A549 (cell line): ENCODE data around the gene ING3.

Experiments used
- BHLHE40 ChIP-seq: IDR thresholded peaks from 2 replicates; pipeline ENCODE4 v1.6.1; 2012; ENCODE audit warnings: low read depth, low read length, inconsistent platforms
- CBX8 ChIP-seq: fragments of 200-600 bp; sonication (generic); IDR thresholded peaks from 2 replicates; pipeline ENCODE4 v1.6.1; 2016
- CEBPB ChIP-seq, 2 experiments: fragments of >200 bp in 1 of 2; sonication (Bioruptor Twin) in 1 of 2; formaldehyde crosslinking in 1 of 2; IDR thresholded peaks; 2 replicates each; pipeline ENCODE4 v1.6.1; 2012 to 2016
- EP300 ChIP-seq, 2 experiments: fragments of >200 bp; sonication (Bioruptor Twin); formaldehyde crosslinking; IDR thresholded peaks; 2 replicates in 1 of 2; 3 replicates in 1 of 2; pipeline ENCODE4 v1.6.1; 2016 to 2017
- HDAC2 ChIP-seq: fragments of 200-600 bp; sonication (generic); IDR thresholded peaks from 2 replicates; pipeline ENCODE4 v1.6.1; 2016
- JUNB ChIP-seq: fragments of >200 bp; sonication (Bioruptor Twin); formaldehyde crosslinking; IDR thresholded peaks from 2 replicates; pipeline ENCODE4 v1.6.1; 2016
- KDM1A ChIP-seq: fragments of 200-600 bp; sonication (generic); IDR thresholded peaks from 2 replicates; pipeline ENCODE4 v1.6.1; 2016; ENCODE audit warnings: low read depth, mild to moderate bottlenecking
- NR3C1 ChIP-seq: fragments of >200 bp; sonication (Bioruptor Twin); formaldehyde crosslinking; IDR thresholded peaks from 3 replicates; pipeline ENCODE4 v1.6.1; 2017
- POLR2A ChIP-seq: IDR thresholded peaks from 2 replicates; pipeline ENCODE4 v1.6.1; 2012; ENCODE audit warnings: mild to moderate bottlenecking, low read length
- RAD21 ChIP-seq, 2 experiments: fragments of >200 bp in 1 of 2; sonication (Bioruptor Twin) in 1 of 2; formaldehyde crosslinking in 1 of 2; IDR thresholded peaks in 1 of 2; conservative IDR thresholded peaks in 1 of 2; 2 replicates in 1 of 2; 3 replicates in 1 of 2; pipeline ENCODE4 v1.6.1; 2012 to 2018; ENCODE audit warnings: inconsistent platforms in 1 of 2
- RCOR1 ChIP-seq: fragments of 150-350 bp; IDR thresholded peaks from 2 replicates; pipeline ENCODE4 v1.6.1; 2014; ENCODE audit warnings: antibody characterized with exemption, low read length, low read depth
- SREBF2 ChIP-seq: fragments of 450-650 bp; IDR thresholded peaks from 2 replicates; pipeline ENCODE4 v1.6.1; 2014; ENCODE audit warnings: mild to moderate bottlenecking, moderate library complexity
- TF ChIP-seq, protein P1 (sequence below): fragments of >200 bp; sonication (Bioruptor Twin); formaldehyde crosslinking; IDR thresholded peaks from 3 replicates; pipeline ENCODE4 v1.5.1; 2016
- TF ChIP-seq, protein P2 (sequence below): fragments of 250-450 bp; sonication (Bioruptor Pico); IDR thresholded peaks from 2 replicates; pipeline ENCODE4 v1.5.0; 2021; ENCODE audit warnings: mild to moderate bottlenecking, moderate library complexity, borderline replicate concordance

DNA sequence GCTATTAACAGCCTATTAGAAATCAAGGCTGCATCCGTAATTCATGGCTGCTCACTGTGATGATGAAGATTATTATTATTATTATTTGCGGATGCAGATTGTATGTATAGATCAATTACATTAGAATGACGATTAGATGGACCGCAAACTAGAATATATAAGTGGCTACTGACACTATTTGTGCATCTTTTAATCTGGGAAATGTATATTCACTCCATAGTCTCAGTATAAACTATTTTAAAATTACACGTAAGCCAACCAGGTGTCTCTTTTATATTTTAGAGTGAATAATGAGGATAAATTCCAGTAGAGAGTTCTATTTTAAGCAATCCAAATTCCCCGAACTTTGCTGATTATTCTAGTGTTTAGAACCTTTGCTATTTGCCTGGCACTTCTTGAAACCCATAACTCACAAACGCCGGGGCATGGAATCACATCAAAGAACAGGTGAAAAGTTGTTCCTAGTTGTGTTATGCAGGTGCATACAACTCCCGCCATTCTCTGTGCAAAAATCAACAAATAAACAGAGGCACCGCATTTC is 509 bp upstream of the ING3 start:
- TF ChIP-seq, protein P1, sequence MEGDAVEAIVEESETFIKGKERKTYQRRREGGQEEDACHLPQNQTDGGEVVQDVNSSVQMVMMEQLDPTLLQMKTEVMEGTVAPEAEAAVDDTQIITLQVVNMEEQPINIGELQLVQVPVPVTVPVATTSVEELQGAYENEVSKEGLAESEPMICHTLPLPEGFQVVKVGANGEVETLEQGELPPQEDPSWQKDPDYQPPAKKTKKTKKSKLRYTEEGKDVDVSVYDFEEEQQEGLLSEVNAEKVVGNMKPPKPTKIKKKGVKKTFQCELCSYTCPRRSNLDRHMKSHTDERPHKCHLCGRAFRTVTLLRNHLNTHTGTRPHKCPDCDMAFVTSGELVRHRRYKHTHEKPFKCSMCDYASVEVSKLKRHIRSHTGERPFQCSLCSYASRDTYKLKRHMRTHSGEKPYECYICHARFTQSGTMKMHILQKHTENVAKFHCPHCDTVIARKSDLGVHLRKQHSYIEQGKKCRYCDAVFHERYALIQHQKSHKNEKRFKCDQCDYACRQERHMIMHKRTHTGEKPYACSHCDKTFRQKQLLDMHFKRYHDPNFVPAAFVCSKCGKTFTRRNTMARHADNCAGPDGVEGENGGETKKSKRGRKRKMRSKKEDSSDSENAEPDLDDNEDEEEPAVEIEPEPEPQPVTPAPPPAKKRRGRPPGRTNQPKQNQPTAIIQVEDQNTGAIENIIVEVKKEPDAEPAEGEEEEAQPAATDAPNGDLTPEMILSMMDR, result no peak
- TF ChIP-seq POLR2A, result no peak
- TF ChIP-seq NR3C1, result no peak
- no peak for TF ChIP-seq CBX8
- TF ChIP-seq CEBPB (IDR thresholded peaks at IDR 0.05), result no peak
- TF ChIP-seq HDAC2, result no peak
- no peak for TF ChIP-seq KDM1A
- TF ChIP-seq RAD21 (conservative IDR thresholded peaks at IDR 0.05 in 1 of 2, IDR thresholded peaks at IDR 0.05 in 1 of 2), result no peak
- no peak for TF ChIP-seq SREBF2
- no peak for TF ChIP-seq BHLHE40
- no peak for TF ChIP-seq JUNB
- TF ChIP-seq RCOR1, result no peak
- no peak for TF ChIP-seq EP300 (IDR thresholded peaks at IDR 0.05)
- TF ChIP-seq, protein P2, sequence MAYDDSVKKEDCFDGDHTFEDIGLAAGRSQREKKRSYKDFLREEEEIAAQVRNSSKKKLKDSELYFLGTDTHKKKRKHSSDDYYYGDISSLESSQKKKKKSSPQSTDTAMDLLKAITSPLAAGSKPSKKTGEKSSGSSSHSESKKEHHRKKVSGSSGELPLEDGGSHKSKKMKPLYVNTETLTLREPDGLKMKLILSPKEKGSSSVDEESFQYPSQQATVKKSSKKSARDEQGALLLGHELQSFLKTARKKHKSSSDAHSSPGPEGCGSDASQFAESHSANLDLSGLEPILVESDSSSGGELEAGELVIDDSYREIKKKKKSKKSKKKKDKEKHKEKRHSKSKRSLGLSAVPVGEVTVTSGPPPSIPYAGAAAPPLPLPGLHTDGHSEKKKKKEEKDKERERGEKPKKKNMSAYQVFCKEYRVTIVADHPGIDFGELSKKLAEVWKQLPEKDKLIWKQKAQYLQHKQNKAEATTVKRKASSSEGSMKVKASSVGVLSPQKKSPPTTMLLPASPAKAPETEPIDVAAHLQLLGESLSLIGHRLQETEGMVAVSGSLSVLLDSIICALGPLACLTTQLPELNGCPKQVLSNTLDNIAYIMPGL (CRISPR knock-in tag), result no peak
